Fibroblast of pulmonary artery (primary cell): Measurements from ENCODE around the gene ZDHHC11B.
"Not testable (repeated sequence)": the region's sequence is repeated elsewhere in the genome, so short reads cannot be mapped to it uniquely, and the experiment has no call there.

ENCODE experiments used
- DNase-seq: peaks from one replicate; pipeline ENCODE4 v3.0.0-alpha.2; 2010; ENCODE audit warnings: low read depth
- H3K4me3 ChIP-seq: replicated peaks from 2 replicates; pipeline ENCODE4 v1.5.1; 2011; ENCODE audit warnings: low read depth, mild to moderate bottlenecking, control low read depth, low read length, moderate library complexity
- TF ChIP-seq, protein P1 (sequence below): IDR thresholded peaks from 2 replicates; pipeline ENCODE4 v1.5.1; 2011; ENCODE audit warnings: mild to moderate bottlenecking, control low read depth, low read length, inconsistent platforms; ENCODE audit errors: missing control alignments

ZDHHC11B gene

DNA sequence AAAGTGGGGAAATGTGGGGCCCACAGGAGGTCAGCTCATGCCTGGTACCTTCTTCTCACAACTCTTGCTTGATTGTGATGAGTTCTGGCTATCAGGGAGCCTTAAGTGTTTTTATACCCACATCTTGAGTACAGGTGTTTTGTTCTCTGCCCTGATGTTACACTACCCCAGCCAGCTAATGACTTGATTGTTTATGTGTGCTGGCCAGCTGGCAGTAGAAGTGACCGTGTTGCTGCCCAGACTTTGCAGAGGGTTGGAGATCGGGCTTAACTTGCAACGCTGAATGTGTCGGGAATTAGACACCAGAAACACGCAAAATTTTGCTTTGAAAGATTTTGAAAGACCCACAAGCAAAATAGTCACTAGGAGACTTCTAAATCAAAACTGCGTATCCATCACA is 16.9 kb upstream of the ZDHHC11B start:
- H3K4me3 ChIP-seq: no peak overlapping the region
- TF ChIP-seq, protein P1, sequence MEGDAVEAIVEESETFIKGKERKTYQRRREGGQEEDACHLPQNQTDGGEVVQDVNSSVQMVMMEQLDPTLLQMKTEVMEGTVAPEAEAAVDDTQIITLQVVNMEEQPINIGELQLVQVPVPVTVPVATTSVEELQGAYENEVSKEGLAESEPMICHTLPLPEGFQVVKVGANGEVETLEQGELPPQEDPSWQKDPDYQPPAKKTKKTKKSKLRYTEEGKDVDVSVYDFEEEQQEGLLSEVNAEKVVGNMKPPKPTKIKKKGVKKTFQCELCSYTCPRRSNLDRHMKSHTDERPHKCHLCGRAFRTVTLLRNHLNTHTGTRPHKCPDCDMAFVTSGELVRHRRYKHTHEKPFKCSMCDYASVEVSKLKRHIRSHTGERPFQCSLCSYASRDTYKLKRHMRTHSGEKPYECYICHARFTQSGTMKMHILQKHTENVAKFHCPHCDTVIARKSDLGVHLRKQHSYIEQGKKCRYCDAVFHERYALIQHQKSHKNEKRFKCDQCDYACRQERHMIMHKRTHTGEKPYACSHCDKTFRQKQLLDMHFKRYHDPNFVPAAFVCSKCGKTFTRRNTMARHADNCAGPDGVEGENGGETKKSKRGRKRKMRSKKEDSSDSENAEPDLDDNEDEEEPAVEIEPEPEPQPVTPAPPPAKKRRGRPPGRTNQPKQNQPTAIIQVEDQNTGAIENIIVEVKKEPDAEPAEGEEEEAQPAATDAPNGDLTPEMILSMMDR: no peak
- DNase-seq: no peak

DNA sequence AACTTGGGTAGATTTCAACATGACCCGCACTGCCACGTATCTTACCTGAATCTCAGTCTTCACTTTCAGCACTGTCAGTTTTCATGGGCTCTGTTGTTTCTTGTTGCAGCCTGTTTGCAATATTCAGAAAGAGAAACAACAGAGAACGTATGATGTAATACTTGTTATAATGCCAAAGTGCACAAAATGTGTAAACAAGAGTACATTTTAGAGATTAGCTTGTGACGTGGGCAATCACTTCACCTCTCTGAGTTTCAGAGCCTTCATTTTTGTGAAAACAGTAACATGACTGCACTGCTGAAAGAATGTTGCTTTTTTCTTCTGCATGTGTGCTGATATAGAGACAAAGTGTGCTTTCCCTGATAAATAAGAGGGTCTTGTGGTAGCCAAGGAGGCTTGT is 16.5 kb upstream of the ZDHHC11B start:
- peak; percentile 3 for DNase-seq
- H3K4me3 ChIP-seq: not testable (repeated sequence)

DNA sequence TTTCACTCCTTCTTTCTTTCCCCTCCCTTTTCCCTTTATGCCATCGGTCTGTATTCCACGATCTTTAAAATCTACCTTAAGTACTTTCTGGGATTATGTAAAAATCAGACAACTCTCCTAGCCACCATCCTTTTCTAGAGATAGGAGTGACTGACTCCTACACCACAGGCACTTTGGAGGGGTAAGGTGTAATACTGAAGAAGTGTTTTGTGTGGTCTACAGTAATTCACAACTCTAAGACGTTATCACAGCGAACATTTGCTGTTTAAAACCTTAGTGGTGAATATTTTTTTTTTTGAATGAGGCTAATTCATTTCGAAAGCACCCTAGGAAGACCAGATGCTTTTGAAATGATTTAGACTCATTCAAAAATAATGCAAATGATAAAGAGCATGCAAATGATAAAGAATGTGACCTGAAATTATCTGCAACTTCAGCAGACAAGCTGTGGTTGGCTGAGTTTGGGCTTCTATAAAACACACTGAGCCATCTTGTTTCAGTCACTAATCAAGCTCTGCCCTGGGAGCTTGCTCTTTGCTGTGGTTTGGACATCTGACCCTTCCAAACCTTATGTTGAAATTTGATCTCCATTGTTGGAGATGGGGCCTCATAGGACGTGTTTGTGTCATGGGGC is 14.1 kb upstream of the ZDHHC11B start:
- DNase-seq: not testable (repeated sequence)

DNA sequence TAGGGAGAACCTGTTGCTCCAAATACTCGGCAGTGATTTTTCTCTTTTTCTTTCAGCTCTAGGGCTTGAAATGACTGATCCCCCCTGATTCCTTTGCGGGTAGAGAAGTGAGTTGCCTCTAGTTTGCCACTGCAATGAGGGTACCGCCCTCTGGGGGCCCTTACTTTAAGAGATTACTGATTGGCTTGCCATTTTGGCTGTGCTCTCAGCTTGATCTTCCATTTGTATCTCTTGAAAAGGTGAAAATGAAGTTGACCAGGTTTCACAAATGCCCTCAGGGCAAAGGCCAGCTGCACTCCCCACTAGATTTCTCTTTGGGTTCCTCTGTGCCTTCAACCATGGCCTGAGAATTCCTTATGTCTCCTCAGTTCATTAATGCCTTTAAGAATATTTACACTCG is 13.5 kb upstream of the ZDHHC11B start:
- not testable (repeated sequence) for H3K4me3 ChIP-seq, DNase-seq

More for the DNA sequence above, 14.1 kb upstream of the ZDHHC11B start:
- not testable (repeated sequence) for H3K4me3 ChIP-seq

DNA sequence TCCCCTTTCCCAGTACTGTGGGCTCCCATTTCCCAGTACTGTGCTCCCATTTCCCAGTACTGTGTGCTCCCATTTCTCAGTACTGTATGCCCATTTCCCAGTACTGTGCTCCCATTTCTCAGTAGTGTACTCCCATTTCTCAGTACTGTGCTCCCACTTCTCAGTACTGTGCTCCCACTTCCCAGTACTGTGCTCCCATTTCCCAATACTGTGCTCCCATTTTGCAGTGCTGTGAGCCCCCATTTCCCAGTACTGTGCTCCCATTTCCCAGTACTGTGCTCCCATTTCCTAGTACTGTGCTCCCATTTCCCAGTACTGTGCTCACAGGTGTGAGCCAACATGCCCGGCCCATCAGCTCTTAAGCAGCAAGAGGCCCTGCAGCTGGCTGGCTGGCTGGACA is 11.3 kb upstream of the ZDHHC11B start:
- not testable (repeated sequence) for H3K4me3 ChIP-seq

DNA sequence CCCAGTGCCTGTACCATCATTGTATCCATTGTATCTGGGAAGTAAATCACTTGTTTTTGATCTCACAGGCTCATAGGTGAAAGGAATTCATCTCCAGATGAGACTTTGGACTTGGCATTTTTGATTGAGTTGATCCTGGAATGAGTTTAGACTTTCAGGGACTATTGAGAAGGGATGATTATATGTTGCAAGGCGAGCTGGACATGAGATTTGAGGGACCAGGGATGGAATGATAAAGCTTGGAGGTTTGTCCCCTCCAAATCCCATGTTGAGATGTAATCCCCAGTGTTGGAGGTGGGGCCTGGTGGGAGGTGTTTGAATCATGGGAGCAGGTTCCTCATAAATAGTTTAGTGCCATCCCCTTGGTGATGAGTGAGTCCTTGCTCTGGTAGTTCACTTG is 10.4 kb upstream of the ZDHHC11B start:
- DNase-seq: not testable (repeated sequence)

More for the DNA sequence above, 11.3 kb upstream of the ZDHHC11B start:
- not testable (repeated sequence) for DNase-seq

DNA sequence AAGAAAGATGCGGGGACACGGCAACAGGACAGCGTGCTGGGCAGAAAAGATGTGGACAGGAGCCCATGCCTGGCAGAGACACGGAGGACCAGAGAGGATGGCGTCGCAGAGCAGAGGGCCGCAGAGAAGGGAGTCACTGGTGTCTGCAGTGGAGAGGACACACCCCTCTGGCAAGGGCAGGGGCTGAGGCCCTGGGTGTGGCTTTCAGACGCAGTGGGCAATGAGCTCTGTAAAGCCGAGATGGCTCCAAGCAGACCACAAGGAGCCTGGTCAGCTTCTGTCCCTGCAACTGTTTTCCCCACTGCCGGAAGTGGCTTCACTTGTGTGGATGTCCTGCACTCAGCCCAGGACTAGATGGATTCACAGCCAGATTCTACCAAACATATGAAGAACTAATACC is 4.2 kb upstream of the ZDHHC11B start:
- DNase-seq: not testable (repeated sequence)

More for the DNA sequence above, 10.4 kb upstream of the ZDHHC11B start:
- not testable (repeated sequence) for H3K4me3 ChIP-seq

DNA sequence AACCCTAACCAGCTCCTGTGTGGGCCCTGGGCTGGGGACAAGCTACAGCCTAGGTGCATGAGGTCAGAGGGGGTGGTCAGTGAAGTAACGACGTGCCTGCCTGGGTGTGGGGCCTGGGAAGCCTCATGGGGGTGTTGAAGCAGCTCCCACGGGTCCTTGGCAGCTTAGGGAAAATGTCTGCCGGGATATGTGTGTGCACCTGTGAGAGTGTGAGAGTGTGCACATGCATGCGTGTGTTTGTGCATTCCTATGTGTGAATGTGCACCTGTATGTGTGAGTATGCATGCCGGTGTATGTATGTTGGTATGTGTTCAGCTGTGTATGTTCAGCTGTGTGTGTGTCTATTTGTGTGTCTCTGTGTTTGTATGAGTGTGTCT is 3.3 kb upstream of the ZDHHC11B start:
- DNase-seq: not testable (repeated sequence)

More for the DNA sequence above, 4.2 kb upstream of the ZDHHC11B start:
- not testable (repeated sequence) for H3K4me3 ChIP-seq

DNA sequence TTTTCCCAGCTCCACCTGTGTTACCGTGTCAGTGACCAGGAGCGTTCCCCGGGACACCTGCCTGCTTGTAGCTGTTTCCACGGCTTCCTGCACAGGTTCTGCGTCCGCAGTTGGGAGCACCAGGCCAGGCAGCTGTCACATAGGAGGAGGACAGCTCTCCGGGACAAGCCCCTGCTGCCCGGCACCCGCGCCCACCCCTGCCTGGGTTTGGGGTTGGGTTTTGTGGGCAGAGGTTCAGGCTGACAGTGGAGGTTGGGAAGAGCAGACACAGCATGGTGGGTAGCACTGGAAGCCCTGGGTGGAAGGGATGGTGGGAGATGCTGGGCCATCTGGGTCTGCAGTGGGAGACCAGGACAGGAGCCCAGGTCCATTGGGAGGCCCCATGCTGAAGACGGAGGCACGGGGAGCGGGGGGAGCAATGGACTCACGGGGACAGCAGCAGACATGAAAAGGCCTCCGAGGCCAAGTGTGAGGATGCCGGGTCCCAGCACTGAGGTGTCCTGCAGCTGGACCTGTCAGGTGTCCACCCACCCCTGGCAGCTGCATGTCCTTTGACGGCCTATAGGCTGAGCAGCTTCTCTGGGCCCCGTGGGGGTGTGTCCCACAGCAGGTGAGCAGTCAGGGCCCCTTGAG is 2.8 kb upstream of the ZDHHC11B start:
- H3K4me3 ChIP-seq, DNase-seq: not testable (repeated sequence)

More for the DNA sequence above, 3.3 kb upstream of the ZDHHC11B start:
- H3K4me3 ChIP-seq: not testable (repeated sequence)

DNA sequence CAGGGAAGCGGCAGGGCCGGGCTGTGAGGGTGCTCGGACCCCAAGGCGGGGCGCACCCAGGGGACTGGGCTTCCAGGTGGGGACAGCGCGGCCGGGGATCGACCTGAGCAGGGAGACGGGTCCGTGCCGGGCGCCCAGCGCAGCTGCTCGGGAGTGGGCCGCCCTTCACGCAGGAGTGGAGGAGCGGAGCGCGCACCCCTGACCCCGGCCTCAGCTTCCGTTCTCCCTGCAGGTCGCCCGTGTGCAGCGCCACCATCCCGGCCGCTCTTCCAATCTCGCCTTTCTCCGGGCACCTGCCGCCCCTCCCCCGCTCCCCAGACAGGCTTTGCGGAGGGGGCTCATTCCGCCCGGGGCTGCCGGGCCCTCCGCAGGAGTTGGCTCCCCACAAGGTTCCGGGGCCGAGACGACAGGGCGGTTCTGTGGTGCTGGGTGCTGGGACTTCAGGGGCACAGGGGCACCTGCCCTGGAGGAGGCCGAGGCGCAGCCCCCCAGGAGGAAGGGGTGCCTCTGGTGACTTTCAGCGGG is 714 bp upstream of the ZDHHC11B start:
- not testable (repeated sequence) for DNase-seq
- H3K4me3 ChIP-seq: peak overlapping the region; percentile 51

DNA sequence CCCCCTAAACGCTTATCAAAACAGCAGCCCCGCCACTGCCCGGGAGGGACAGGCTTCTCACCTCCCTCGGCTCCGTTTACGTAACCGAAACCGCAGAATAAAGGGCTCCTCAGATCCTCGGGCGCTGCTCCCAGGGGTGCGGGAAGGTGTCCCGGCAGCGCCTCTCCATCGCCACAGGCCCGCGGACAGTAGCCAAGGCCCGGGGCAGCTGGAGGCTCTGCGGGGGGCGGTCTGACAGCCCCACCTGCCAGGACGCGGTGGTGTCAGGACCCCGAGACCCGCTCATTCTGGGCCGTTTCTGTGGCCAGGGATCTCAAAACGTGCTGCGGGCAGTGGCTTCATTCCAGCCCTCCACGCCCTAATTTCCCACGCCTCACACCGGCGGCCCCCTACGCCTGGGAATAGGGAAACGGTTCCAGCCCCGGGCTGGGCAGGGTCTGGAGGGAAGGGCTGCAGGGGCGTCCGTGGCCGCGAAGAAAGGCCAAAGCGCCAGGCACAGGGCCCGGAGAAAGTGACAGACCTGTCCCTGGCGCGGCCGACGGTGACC is 575 bp downstream of the ZDHHC11B start:
- H3K4me3 ChIP-seq: peak overlapping the region; percentile 28
- not testable (repeated sequence) for DNase-seq

DNA sequence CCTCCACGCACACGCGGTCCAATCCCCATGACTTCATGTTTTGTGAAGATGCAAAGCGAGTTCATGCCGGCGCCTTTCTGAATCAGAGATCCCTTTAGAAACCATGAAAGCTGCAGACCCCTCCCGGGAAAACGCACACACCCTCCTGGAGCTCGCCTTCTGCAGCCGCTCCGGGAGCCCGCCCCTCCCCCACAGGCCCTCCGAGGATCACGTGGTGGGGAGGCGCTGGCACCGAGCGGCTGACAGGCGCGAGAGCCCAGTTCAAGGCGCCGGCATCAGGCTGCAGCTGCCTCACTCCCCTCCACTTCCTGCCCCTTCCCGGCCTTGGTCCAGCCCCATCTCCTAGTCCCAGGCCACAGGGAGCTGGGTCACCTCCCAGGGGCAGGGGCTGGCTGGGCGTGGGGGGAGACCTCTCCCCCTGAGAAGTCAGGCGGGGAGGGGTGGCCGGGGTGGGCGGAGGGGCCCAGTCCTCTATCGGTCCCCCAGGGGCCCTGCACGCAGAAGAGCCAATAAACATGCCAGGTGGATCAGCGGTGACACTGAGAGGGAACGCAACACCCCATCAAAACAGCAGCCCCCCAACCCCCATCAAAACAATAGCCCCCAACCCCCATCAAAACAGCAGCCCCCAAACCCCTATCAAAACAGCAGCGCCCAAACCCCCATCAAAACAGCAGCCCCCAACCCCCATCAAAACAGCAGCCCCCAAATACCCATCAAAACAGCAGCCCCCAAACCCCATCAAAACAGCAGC is 1.3 kb downstream of the ZDHHC11B start:
- not testable (repeated sequence) for DNase-seq, H3K4me3 ChIP-seq

DNA sequence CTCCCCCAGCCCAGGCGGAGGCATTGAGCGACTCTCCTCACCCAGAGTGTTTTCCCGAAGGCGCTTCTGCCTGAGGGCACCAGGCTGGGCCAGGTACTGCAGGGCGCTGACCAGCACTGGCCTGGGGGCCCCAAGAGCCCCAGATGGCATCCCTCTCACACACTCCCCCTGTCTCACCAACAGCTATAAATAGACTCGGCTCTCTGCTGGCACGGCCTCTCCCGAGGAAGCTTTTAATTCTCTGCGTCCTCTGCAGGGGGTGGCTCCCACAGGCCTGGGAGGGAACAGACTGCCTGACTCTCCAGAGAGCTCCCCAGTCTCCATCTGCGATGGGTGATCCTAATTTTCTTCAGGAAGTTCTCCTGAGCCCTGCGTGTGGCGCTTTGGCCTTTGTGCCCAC is 2.2 kb downstream of the ZDHHC11B start:
- not testable (repeated sequence) for DNase-seq, H3K4me3 ChIP-seq

DNA sequence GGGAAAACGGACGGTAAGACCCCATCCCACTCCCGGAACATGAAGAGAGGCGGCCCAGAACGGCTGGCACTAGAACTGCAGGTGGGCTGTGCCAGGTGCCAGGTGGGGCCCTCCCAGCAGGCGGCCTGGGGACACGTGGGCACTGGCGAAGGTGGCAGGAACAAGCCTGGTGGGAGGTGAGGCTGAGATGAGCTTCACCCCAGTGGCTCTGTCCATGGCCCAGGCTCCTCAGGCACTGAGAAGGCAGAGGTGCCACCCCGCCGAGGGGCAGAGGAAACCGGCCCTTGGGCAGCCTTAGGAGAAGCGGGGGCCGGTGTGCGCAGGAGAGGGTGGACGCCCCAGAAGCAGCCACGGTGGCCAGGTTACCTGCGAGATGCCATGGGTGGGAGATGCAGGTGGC is 4.0 kb downstream of the ZDHHC11B start:
- not testable (repeated sequence) for DNase-seq, H3K4me3 ChIP-seq

DNA sequence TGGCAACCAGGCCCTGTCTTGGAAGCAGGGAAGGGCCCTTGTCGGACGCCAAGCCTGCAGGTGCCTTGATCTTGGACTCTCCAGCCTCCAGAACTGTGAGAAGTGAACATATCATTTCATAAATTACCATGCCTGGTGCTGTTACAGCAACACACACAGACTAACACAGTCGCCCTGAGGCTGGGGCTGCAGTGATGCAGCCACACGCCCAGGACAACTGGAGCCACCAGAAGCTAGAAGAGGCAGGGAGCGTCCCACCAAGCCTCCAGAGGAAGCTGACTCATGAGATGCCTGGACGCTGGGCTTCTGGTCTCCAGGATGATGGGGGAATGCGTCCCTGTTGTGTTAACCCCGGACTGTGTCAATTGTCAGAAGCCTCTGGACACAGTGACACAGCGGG is 5.6 kb downstream of the ZDHHC11B start:
- not testable (repeated sequence) for DNase-seq, H3K4me3 ChIP-seq

DNA sequence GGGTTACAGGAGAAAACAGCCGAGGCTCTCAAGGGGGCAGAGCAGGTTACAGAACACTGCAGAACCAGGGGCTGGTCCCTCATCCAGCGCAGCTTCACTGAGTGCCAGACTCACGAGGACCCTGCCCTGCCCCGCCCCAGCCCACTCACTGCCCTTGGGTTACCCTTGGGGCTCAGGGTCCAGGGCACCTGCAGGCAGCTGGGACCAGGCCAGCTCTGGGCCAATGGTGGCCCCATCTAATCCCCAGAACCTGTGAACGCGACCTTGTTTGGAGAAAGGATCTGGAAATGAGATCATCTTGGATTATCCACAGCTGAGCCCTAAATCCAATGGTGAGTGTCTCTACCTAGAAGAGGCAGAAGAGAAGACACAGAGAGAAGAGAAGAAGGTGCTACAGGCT is 6.1 kb downstream of the ZDHHC11B start:
- H3K4me3 ChIP-seq, DNase-seq: not testable (repeated sequence)
